GM12864 (cell line): Measurements from ENCODE around the gene ANO1.

Experiments used
- DNase-seq: peaks from one replicate; pipeline ENCODE4 v3.0.0-alpha.2; 2011; ENCODE audit warnings: low read depth
- H3K4me3 ChIP-seq: 2 replicates; pipeline ENCODE4 v1.5.1; 2011; ENCODE audit warnings: mild to moderate bottlenecking, low read depth, low read length, control low read depth
- CTCF ChIP-seq: IDR thresholded peaks from 2 replicates; pipeline ENCODE4 v1.5.1; 2011; ENCODE audit warnings: low read depth, mild to moderate bottlenecking, moderate library complexity, low read length, control low read depth, inconsistent platforms; ENCODE audit errors: missing control alignments

ANO1 gene

GRCh38 chr11:70167120-70167519 lies 89.0 kb downstream of the ANO1 start:
- DNase-seq = no peak
- no peak overlapping the region for H3K4me3 ChIP-seq
- TF ChIP-seq CTCF = no peak

- no peak for TF ChIP-seq CTCF
- H3K4me3 ChIP-seq = no peak overlapping the region
- DNase-seq = no peak
Observed at GRCh38 chr11:70167723-70168404, 89.7 kb downstream of the ANO1 start.

- no peak for TF ChIP-seq CTCF
- no peak overlapping the region for H3K4me3 ChIP-seq
- no peak for DNase-seq
Observed at GRCh38 chr11:70168405-70168754, 90.3 kb downstream of the ANO1 start.

GRCh38 chr11:70169127-70169526 lies 91.0 kb downstream of the ANO1 start:
- no peak for DNase-seq
- TF ChIP-seq CTCF = no peak

GRCh38 chr11:70169632-70170031 lies 91.5 kb downstream of the ANO1 start:
- no peak for DNase-seq
- H3K4me3 ChIP-seq = no peak overlapping the region
- no peak for TF ChIP-seq CTCF

More at GRCh38 chr11:70169127-70169526, 91.0 kb downstream of the ANO1 start:
- H3K4me3 ChIP-seq = no peak overlapping the region

GRCh38 chr11:70170596-70171210 lies 92.6 kb downstream of the ANO1 start:
- H3K4me3 ChIP-seq = no peak overlapping the region
- no peak for DNase-seq
- no peak for TF ChIP-seq CTCF

GRCh38 chr11:70173018-70173417 lies 94.9 kb downstream of the ANO1 start:
- no peak for DNase-seq
- TF ChIP-seq CTCF = no peak
- no peak overlapping the region for H3K4me3 ChIP-seq
